Fibroblast of the conjunctiva (primary cell): ENCODE data around the gene DNAH17.

Experiments
- DNase-seq: peaks from one replicate; pipeline ENCODE4 v3.0.0-alpha.2; 2010; ENCODE audit warnings: low read depth

The DNAH17 gene

GRCh38 chr17:78411241-78411857 lies 165.8 kb downstream of the DNAH17 start:
- DNase-seq: no peak

- DNase-seq: no peak
These were observed 167.8 kb downstream of the DNAH17 start for GRCh38 chr17:78409191-78409928.

DNA sequence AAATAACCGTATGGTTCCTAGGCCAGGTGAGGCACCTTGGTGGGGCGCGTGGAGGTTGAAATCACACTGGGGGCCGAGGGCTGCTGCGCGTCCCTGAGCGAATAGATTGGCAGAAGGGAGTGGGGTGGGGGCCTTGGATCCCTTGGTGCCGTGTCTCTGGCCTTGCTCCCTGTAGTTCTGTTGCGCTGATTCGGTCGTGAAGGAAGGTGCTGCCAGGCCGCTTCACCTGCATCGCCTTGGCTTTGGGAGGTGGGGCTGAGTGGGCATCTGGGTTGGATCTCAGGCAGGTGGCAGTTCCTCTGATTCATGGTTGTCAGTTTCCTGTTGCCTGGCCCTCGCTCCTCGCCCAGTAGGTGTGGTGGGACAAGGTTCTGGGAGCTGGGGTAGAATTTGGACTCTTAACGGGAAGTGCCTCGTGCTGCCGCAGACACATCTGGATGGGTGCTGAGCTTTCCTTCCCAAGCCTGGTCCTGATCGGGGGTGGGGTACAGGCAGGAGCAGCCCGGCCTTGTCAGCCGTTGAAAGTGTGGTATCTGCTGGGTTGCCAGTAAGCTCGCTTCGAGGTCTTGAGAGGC lies 168.6 kb downstream of the DNAH17 start:
- DNase-seq: no peak

- DNase-seq: no peak
These were observed 169.7 kb downstream of the DNAH17 start for GRCh38 chr17:78407387-78408000.

GRCh38 chr17:78406920-78407319 lies 170.3 kb downstream of the DNAH17 start:
- no peak for DNase-seq

- no peak for DNase-seq
These were observed 170.8 kb downstream of the DNAH17 start for GRCh38 chr17:78406396-78406795.

DNA sequence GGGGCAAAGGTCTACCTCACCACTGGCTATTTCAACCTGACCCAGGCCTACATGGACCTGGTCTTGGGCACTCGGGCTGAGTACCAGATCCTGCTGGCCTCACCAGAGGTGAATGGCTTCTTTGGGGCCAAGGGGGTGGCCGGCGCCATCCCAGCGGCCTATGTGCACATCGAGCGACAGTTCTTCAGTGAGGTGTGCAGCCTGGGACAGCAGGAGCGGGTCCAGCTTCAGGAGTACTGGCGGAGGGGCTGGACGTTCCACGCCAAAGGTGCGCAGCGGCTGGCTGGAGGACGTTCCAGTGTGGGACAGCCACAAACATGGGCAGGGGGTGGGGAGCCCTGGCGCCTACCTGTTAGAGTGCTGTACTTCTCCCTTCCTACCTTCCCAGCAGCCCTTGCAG lies 173.4 kb downstream of the DNAH17 start:
- DNase-seq: no peak

- no peak for DNase-seq
These were observed 175.3 kb downstream of the DNAH17 start for GRCh38 chr17:78401891-78402290.

GRCh38 chr17:78401246-78401645 lies 175.9 kb downstream of the DNAH17 start:
- DNase-seq: no peak

DNA sequence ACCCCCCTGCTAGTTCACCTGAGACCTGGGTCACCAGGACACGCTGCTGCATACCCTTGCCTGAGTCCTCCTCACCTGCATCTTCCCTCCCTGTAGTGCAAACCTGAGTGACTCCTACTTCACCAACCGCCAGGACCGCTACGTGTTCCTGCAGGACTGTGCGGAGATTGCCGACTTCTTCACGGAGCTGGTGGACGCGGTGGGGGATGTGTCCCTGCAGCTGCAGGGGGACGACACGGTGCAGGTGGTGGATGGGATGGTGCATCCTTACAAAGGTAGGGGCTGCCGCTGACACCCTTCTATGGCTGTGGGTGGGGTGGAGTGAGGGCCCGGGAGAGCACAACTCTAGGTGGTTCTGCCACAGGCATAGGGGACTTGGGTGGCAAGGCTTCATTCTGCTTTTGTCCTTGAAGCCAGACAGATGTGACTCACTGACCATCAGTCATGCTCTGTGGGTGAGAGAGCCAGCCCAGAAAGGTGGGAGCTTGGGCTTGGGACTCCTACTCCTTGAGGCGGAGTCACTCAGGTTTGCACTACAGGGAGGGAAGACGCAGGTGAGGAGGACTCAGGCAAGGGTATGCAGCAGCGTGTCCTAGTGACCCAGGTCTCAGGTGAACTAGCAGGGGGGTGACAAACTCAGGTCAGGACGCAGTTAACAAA lies 176.5 kb downstream of the DNAH17 start:
- DNase-seq: no peak

- DNase-seq: no peak
These were observed 177.5 kb downstream of the DNAH17 start for GRCh38 chr17:78399693-78400144.

- DNase-seq: no peak
These were observed 178.0 kb downstream of the DNAH17 start for GRCh38 chr17:78399028-78399692.

DNA sequence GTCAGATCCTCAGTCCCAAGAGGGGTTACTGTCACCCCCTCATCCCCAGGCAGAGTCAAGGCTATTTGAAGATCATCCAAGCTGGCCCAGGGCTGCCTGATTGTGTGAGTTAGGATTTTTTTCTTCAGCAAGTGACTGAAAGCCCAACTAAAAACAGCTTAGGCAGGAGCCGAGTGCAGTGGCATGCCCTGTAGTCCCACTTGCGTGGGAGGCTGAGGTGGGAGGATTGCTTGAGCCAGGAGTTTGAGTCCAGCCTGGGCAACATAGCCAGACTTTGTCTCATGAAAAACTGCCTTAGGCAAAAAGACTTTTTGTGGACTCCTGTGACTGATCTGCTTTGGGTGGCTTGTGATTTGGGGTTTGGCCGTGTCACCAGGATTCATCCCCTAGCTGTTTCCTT lies 178.8 kb downstream of the DNAH17 start:
- no peak for DNase-seq

DNA sequence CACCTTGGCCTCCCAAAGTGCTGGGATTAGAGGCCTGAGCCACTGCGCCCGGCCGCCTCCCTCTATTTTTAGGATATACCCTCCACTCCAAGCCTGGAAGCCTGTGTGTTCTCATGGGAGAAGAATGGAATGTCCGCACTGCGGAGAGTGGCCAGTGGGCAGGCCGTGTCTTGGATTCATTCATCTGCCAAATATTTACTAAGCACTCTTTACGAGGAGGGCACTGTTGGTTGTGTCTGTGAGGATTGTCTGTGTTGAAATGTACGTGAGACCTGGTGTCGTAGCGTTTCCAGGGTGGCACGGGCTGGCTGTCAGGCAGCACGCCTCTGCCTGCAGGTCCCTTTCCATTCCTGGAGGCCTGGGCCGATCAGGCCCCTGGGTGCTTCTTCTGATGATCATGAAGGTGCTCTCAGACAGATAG lies 179.5 kb downstream of the DNAH17 start:
- no peak for DNase-seq

- no peak for DNase-seq
These were observed 180.5 kb downstream of the DNAH17 start for GRCh38 chr17:78396441-78397337.

DNA sequence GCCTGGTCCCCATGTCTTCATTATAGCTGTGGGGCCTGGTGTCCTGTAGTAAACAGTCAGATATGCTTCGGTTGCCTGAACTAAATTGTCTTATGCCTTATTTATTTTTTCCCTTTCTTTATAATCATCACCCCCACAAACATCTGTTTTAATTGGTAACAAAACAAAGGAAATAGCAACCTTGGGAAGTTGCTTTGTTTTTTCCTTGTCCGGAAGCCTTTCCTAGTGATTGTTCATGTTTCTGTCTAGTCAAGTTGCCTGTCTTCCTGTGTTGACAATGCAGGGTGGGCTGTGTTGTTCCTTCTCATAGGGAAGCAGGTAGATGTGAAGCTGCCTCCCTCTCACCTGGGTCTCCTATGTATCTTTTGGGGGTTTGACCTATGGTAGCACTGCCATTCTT lies 182.0 kb downstream of the DNAH17 start:
- no peak for DNase-seq

- DNase-seq: no peak
These were observed 183.0 kb downstream of the DNAH17 start for GRCh38 chr17:78394209-78394608.

DNA sequence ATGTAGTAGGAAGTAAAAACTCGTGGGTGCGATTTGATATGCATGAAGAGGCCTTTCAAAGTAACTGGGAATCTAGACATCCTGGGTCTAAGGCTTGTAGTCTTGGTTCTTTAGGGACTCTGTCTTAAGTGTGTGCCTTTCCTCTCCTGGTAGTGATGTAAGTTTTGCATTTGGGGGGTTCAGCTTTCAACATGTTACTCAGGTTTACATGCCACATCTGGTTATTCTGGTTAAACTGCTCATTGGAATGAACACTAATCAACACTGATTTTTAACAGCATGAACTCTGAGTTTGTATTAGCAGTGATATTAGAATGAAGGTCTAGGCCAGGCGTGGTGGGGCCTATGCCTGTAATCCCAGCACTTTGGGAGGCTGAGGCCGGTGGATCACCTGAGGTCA lies 183.6 kb downstream of the DNAH17 start:
- no peak for DNase-seq

DNA sequence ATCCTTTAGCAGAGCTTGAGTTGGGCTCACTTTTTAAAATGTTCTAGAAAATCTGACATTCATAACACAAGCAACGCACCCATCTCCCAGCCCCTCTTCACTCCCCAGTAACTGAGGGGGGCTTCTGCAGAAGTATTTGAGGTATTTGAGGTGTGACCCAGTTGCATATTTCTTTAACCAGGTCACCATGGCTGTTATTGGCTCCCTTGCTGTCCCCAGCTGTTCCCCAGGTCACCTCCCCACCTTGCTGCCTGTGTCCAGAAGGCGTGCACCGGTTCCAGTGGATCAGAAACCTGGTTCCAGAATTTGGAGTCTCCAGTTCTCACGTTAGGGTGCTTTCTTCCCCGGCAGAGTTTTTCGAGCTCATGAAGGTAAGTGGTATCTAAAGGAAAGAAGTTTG lies 184.9 kb downstream of the DNAH17 start:
- DNase-seq: no peak

DNA sequence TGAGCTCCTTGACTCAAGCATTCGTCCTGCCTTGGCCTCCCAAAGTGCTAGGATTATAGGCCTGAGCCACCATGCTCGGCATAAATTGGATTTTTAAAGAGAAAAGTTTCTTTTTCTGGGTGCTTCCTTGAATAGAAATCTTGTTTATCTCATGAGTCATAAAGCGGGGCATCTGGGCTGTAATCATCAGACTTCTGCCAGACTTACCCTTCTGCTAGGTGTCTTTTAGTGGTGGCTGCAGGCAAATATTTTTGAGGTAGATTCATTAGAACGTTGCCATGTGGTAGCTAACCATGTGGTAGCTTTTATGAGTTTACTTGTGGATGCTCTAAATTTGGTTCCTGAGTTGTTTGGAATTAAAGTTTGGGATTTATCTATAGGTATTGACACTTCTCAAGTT lies 185.4 kb downstream of the DNAH17 start:
- DNase-seq: no peak

DNA sequence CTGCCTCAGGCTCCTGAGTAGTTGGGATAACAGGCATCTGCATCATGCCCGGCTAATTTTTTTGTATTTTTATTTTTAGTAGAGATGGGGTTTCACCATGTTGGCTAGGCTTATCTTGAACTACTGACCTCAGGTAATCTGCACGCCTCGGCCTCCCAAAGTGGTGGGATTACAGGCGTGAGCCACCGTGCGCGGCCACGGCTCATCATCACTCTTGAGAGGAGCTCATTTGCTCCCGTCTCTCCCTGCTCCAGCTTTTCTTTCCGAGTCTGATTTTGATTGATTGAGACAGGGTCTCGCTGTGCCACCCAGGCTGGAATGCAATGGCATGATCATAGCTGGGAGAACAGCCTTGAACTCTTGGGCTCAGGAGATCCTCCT lies 186.2 kb downstream of the DNAH17 start:
- DNase-seq: no peak
